Esophagus mucosa (tissue), 1 donor: ENCODE data around the gene PSKH1. TPM values are rescaled to one million over a fixed set of nuclear protein-coding genes. Genes with fewer than 3 reads are reported as not detected.
"Not testable (repeated sequence)": the region's sequence is repeated elsewhere in the genome, so short reads cannot be mapped to it uniquely, and the experiment has no call there.

ENCODE experiments used
- ATAC-seq: fragments of 200-7000 bp; cut with Tn5 transposase; one replicate; pipeline ENCODE4 v1.9.1; 2020
- total RNA-seq: library from RNA; stranded (reverse); gene quantifications from one replicate; pipeline ENCODE4 v1.2.4, GENCODE V29; 2023
- donor health status: DM: yes; HTN: yes; CAD: no.

PSKH1 gene
- total RNA-seq = 15.5 TPM

- peak; percentile 94 for ATAC-seq
Measured at GRCh38 chr16:67892899-67893742, at the start of gene PSKH1. Gene PSKH1 (plus strand): TSS chr16:67893254. CDS start chr16:67908750, 15,496 bp downstream.

- no peak for ATAC-seq
Measured at GRCh38 chr16:67843343-67843765, 49.7 kb upstream of the PSKH1 start.

- ATAC-seq = peak; percentile 62
Measured at GRCh38 chr16:67844497-67844896, 48.6 kb upstream of the PSKH1 start.

- no peak for ATAC-seq
Measured at GRCh38 chr16:67845291-67846062, 47.6 kb upstream of the PSKH1 start.

GRCh38 chr16:67846063-67846319 is 47.1 kb upstream of the PSKH1 start:
- ATAC-seq = no peak

- peak; percentile 79 for ATAC-seq
Measured at GRCh38 chr16:67846320-67847063, 46.6 kb upstream of the PSKH1 start, which contains the start of gene NUTF2. Gene NUTF2 (plus strand): TSS chr16:67846933. CDS start chr16:67865131, 18,198 bp downstream.

GRCh38 chr16:67847064-67847861 is 45.8 kb upstream of the PSKH1 start, which contains the start of gene CENPT:
Gene CENPT (minus strand): TSS chr16:67847693. CDS start chr16:67833859, 13,834 bp downstream.
- peak; percentile 63 for ATAC-seq

- ATAC-seq = no peak
Measured at GRCh38 chr16:67848118-67848517, 44.9 kb upstream of the PSKH1 start.

GRCh38 chr16:67853670-67854069 is 39.4 kb upstream of the PSKH1 start:
- no peak for ATAC-seq

- no peak for ATAC-seq
Measured at GRCh38 chr16:67855789-67856188, 37.3 kb upstream of the PSKH1 start.

GRCh38 chr16:67856927-67857546 is 36.0 kb upstream of the PSKH1 start:
- ATAC-seq = no peak

GRCh38 chr16:67857547-67858233 is 35.4 kb upstream of the PSKH1 start:
- ATAC-seq = peak; percentile 94

- ATAC-seq = no peak
Measured at GRCh38 chr16:67858500-67858899, 34.6 kb upstream of the PSKH1 start.

GRCh38 chr16:67860589-67861398 is 32.3 kb upstream of the PSKH1 start:
- ATAC-seq = peak; percentile 48

- no peak for ATAC-seq
Measured at GRCh38 chr16:67861877-67862276, 31.2 kb upstream of the PSKH1 start.

GRCh38 chr16:67862623-67863583 is 30.2 kb upstream of the PSKH1 start:
- peak; percentile 50 for ATAC-seq

GRCh38 chr16:67864044-67864443 is 29.0 kb upstream of the PSKH1 start:
- not testable (repeated sequence) for ATAC-seq

- ATAC-seq = no peak
Measured at GRCh38 chr16:67864594-67864993, 28.5 kb upstream of the PSKH1 start.

GRCh38 chr16:67865318-67865717 is 27.7 kb upstream of the PSKH1 start:
- peak; percentile 51 for ATAC-seq
